Stomach (tissue), 9 donors: ENCODE results near the gene ATP9B. TPM values are rescaled to one million over a fixed set of nuclear protein-coding genes. Genes with fewer than 3 reads are reported as not detected.

Source experiments
- DNase-seq, 2 donors: peaks; one replicate each; pipeline versions ENCODE4 v3.0.0 to v3.0.0-alpha.2; 2013 to 2019
- H3K27ac ChIP-seq, 5 donors: fragments of 200-600 bp in 4 of 5; sonication (generic) in 4 of 5; one replicate each; pipeline ENCODE4 v1.5.1; 2013 to 2019; ENCODE audit warnings: mild to moderate bottlenecking in 1 of 5, moderate library complexity in 1 of 5
- H3K27me3 ChIP-seq, 3 donors: fragments of 200-600 bp; sonication (generic); one replicate each; pipeline ENCODE4 v1.5.1; 2017 to 2019; ENCODE audit warnings: mixed run types in 1 of 3
- H3K36me3 ChIP-seq, 4 donors: fragments of 200-600 bp; sonication (generic); 1 replicate in 3 of 4; 2 replicates in 1 of 4; pipeline ENCODE4 v1.5.1; 2016 to 2019
- H3K4me1 ChIP-seq, 4 donors: fragments of 200-600 bp; sonication (generic); one replicate each; pipeline ENCODE4 v1.5.1; 2016 to 2019
- H3K4me3 ChIP-seq, 4 donors: fragments of 200-600 bp; sonication (generic) in 3 of 4; one replicate each; pipeline ENCODE4 v1.5.1; 2016 to 2019; ENCODE audit warnings: mild to moderate bottlenecking in 1 of 4
- H3K9me3 ChIP-seq, 4 donors: fragments of 200-600 bp; sonication (generic); one replicate each; pipeline ENCODE4 v1.5.1; 2016 to 2019
- EP300 ChIP-seq: sonication (generic); formaldehyde crosslinking; IDR thresholded peaks from one replicate; pipeline ENCODE4 v1.6.1; 2017; ENCODE audit warnings: antibody characterized with exemption
- POLR2A ChIP-seq, 4 donors: fragments of 450-650 bp; IDR thresholded peaks; one replicate each; pipeline ENCODE4 v1.6.1; 2016; ENCODE audit warnings: antibody characterized with exemption in 4 of 4, control low read depth in 2 of 4, mild to moderate bottlenecking in 1 of 4, moderate library complexity in 1 of 4
- POLR2AphosphoS5 ChIP-seq, 3 donors: sonication (generic); formaldehyde crosslinking; IDR thresholded peaks; one replicate each; pipeline ENCODE4 v1.6.1; 2016; ENCODE audit warnings: antibody characterized with exemption in 3 of 3
- WGBS, 5 donors: extraction: QIAGEN DNeasy Blood & Tissue Kit in 3 of 5; methylation state at CpG; one replicate each; pipeline versions ENCODE4 v1.1.5 to v1.1.7; 2013 to 2018; 5-methylcytosine and 5-hydroxymethylcytosine counted together
- intact Hi-C: fragments of 100-400 bp; cut with DNase I; formaldehyde crosslinking; loops from one replicate; pipeline ENCODE4 v1.15.1; 2023; ENCODE audit warnings: low total_unique reads
- polyA plus RNA-seq, 3 donors: library from polyadenylated mRNA; stranded (reverse); fragments of 200-250 nt; gene quantifications; one replicate each; pipeline ENCODE4 v1.2.3, GENCODE V29; 2013
- total RNA-seq, 5 donors: library from RNA; depleted of rRNA; stranded (reverse); fragments of >200 nt; gene quantifications; one replicate each; pipeline versions ENCODE4 v1.1.0 to v1.2.3, GENCODE V29; 2014 to 2016
- TF ChIP-seq, protein P1 (sequence below), 7 experiments: fragments of 450-650 bp in 4 of 7; fragments of 200-600 bp in 3 of 7; sonication (generic) in 3 of 7; IDR thresholded peaks; one replicate each; pipeline ENCODE4 v1.5.1; 2016 to 2019; ENCODE audit warnings: antibody characterized with exemption in 7 of 7, control low read depth in 2 of 7, mild to moderate bottlenecking in 1 of 7
- donor health status: healthy with polysubstance abuse.
- donor health status: Bipolar disorder and iron deficiency.
- donor health status: healthy.

Gene ATP9B
- total and polyA plus RNA-seq, 8 donors, result 10.6 to 128 (median 34.9) TPM

DNA sequence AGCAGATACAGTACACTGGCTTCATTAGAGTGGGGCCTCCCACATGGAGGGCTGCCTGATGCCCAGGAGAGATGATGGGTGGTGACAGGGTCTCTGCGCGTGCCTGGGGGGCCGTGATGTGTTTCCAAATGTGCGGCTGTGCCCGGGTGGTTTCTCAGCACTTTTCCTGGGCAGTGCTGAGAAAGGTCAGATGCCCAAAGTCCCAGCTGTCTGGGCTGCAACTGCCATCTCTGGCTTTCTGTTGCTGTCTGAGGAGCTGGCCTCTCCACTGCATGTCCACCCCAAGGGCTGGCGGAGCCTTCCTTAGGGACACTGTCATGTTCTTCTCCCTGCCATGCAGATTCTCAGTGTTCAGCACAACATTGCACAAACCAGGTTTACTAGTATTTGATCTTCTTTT lies 263.9 kb downstream of the ATP9B start:
- 88 to 98% (median 94%) methylated on average over 6 of the region's 6 CpGs for WGBS, 5 donors
- intact Hi-C loops, result no loop called here
- TF ChIP-seq POLR2A (IDR thresholded peaks at IDR 0.05) (no peak), EP300 (no peak), POLR2AphosphoS5 (IDR thresholded peaks at IDR 0.05) (no peak)
- TF ChIP-seq, protein P1, sequence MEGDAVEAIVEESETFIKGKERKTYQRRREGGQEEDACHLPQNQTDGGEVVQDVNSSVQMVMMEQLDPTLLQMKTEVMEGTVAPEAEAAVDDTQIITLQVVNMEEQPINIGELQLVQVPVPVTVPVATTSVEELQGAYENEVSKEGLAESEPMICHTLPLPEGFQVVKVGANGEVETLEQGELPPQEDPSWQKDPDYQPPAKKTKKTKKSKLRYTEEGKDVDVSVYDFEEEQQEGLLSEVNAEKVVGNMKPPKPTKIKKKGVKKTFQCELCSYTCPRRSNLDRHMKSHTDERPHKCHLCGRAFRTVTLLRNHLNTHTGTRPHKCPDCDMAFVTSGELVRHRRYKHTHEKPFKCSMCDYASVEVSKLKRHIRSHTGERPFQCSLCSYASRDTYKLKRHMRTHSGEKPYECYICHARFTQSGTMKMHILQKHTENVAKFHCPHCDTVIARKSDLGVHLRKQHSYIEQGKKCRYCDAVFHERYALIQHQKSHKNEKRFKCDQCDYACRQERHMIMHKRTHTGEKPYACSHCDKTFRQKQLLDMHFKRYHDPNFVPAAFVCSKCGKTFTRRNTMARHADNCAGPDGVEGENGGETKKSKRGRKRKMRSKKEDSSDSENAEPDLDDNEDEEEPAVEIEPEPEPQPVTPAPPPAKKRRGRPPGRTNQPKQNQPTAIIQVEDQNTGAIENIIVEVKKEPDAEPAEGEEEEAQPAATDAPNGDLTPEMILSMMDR (IDR thresholded peaks at IDR 0.05), result no peak
- Histone ChIP-seq H3K9me3 (no peaks in the 10 kb centered on the region), H3K36me3 (peaks cover 19 to 87% (median 73%) of the 10 kb centered on the region in 4 donors), H3K4me1 (peaks cover 0 to 4% (median 2%) of the 10 kb centered on the region in 4 donors), H3K27ac (no peak overlapping the region), H3K4me3 (no peak overlapping the region), H3K27me3 (no peaks in the 10 kb centered on the region)
- DNase-seq, result no peak

DNA sequence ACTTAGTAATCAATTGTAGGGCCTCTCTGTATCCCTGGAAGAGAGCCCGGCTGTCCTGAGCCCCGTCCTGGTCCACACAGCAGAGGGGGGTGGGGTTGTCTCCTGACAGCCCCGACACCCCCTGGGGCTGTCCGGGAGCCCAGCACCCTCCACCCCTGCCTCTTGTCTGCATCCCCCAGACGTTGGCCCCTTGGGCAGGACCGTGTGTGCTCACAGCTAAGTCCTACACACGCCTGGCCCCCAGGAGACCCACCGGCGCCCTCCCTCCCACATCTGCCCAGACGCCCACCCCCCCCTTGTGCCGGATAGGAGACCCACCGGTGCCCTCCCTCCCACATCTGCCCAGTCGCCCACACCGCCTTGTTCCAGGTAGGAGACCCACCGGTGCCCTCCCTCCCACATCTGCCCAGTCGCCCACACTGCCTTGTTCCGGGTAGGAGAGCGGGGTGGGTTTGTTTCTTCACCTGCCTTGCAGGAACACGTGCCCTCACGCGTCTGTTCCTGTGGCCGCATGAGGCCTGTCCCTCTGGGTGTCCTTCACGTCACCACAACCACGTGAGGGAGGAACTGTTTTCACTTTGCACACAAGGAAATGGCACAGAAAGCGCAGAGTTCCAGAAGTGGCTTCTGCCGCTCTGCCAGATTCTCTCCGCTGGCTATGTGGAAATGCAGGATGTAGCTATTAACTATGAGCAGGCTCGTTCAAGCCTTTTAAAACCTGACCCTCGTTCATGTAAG lies 265.5 kb downstream of the ATP9B start:
- intact Hi-C loops, result no loop called here
- Histone ChIP-seq H3K4me1 (no peaks in the 10 kb centered on the region), H3K9me3 (no peaks in the 10 kb centered on the region), H3K27ac (no peak overlapping the region), H3K4me3 (no peak overlapping the region), H3K36me3 (peaks cover 18 to 96% (median 83%) of the 10 kb centered on the region in 4 donors), H3K27me3 (no peaks in the 10 kb centered on the region)
- no peak for TF ChIP-seq POLR2A (IDR thresholded peaks at IDR 0.05)
- TF ChIP-seq, protein P1 (IDR thresholded peaks at IDR 0.05), result no peak
- TF ChIP-seq POLR2AphosphoS5 (IDR thresholded peaks at IDR 0.05), result no peak
- no peak for TF ChIP-seq EP300
- WGBS, 5 donors, result 85 to 91% (median 90%) methylated on average over 28 to 29 of the region's 29 CpGs
- no peak for DNase-seq

DNA sequence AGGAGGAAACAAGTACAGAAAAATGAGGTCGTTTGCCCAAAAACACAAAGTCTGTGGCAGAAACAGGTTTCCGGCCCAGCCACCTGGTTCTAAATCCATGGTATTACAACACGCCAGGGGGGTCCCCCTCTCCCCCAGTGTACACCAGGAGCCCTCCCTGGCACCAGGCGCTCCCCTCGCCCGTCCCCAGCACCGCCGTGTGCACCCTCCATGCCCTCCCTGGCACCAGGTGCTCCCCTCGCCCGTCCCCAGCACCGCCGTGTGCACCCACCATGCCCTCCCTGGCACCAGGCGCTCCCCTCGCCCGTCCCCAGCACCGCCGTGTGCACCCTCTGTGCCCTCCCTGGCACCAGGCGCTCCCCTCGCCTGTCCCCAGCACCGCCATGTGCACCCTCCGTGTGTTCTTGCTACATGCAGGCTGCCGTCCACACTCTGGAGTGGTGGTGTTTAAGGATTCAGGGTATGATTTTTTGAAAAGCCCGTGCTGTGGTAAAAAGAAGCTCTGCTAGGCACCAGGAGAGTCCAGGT lies 266.7 kb downstream of the ATP9B start:
- no peaks in the 10 kb centered on the region for H3K27me3 ChIP-seq
- DNase-seq, result no peak
- H3K27ac ChIP-seq, result no peak overlapping the region
- H3K9me3 ChIP-seq, result no peaks in the 10 kb centered on the region
- peaks cover 10 to 95% (median 78%) of the 10 kb centered on the region in 4 donors for H3K36me3 ChIP-seq
- 94 to 96% (median 96%) methylated on average over 23 of the region's 23 CpGs for WGBS, 5 donors
- H3K4me1 ChIP-seq, result no peaks in the 10 kb centered on the region
- H3K4me3 ChIP-seq, result no peak overlapping the region
- intact Hi-C loops, result no loop called here
- TF ChIP-seq POLR2AphosphoS5 (IDR thresholded peaks at IDR 0.05) (no peak), POLR2A (IDR thresholded peaks at IDR 0.05) (no peak), EP300 (no peak)
- TF ChIP-seq, protein P1 (IDR thresholded peaks at IDR 0.05), result no peak

GRCh38 chr18:79336556-79337142 lies 267.5 kb downstream of the ATP9B start:
- no peak overlapping the region for H3K4me3 ChIP-seq
- H3K27ac ChIP-seq, result no peak overlapping the region
- H3K36me3 ChIP-seq, result peaks cover 10 to 92% (median 73%) of the 10 kb centered on the region in 4 donors
- DNase-seq, result no peak
- TF ChIP-seq POLR2AphosphoS5 (IDR thresholded peaks at IDR 0.05) (no peak), POLR2A (IDR thresholded peaks at IDR 0.05) (no peak), EP300 (no peak)
- TF ChIP-seq, protein P1 (IDR thresholded peaks at IDR 0.05), result no peak
- no peaks in the 10 kb centered on the region for H3K9me3 ChIP-seq
- intact Hi-C loops, result no loop called here
- no peaks in the 10 kb centered on the region for H3K4me1 ChIP-seq
- 81 to 91% (median 88%) methylated on average over 20 of the region's 20 CpGs for WGBS, 5 donors
- no peaks in the 10 kb centered on the region for H3K27me3 ChIP-seq
